Cardiac septum (tissue), 1 donor: ENCODE measurements around the gene ZDHHC1. TPM values are rescaled to one million over a fixed set of nuclear protein-coding genes. Genes with fewer than 3 reads are reported as not detected.

ENCODE experiments used
- total RNA-seq: library from RNA; stranded (reverse); fragmentation: NEBNext Ultra II Directional; extraction: Animal tissue kit (Norgen Biotek cat#: 25700); gene quantifications from one replicate; pipeline ENCODE4 v1.2.1, GENCODE V29; 2021
- donor health status: DM: no; HTN: no; CAD: no.

Gene ZDHHC1
- total RNA-seq, 1 donor from 2014 or later = 4.6 TPM

Other genes starting within 250 kb of the ZDHHC1 start
- gene NOL3, start 245.9 kb downstream of the ZDHHC1 start, total RNA-seq = 86.3 TPM
- 22.2 TPM for gene MATCAP1, start 232.5 kb downstream of the ZDHHC1 start, total RNA-seq
- 2.8 TPM for gene EXOC3L1, start 226.3 kb downstream of the ZDHHC1 start, total RNA-seq
- gene E2F4, start 224.3 kb downstream of the ZDHHC1 start, total RNA-seq = 34.4 TPM
- 0.92 TPM for gene ELMO3, start 217.3 kb downstream of the ZDHHC1 start, total RNA-seq
- gene TMEM208, start 189.3 kb downstream of the ZDHHC1 start, total RNA-seq = 16.3 TPM
- 33.4 TPM for gene FHOD1, start 169.0 kb downstream of the ZDHHC1 start, total RNA-seq
- 1.1 TPM for gene SLC9A5, start 167.5 kb downstream of the ZDHHC1 start, total RNA-seq
- gene PLEKHG4, start 136.9 kb downstream of the ZDHHC1 start, total RNA-seq = 0.70 TPM
- not detected for gene KCTD19, start 89.7 kb downstream of the ZDHHC1 start, total RNA-seq
- not detected for gene LRRC36, start 89.7 kb downstream of the ZDHHC1 start, total RNA-seq
- 9.6 TPM for gene TPPP3, start 23.0 kb downstream of the ZDHHC1 start, total RNA-seq
- 0.27 TPM for gene HSD11B2, start 14.6 kb upstream of the ZDHHC1 start, total RNA-seq
- 58.8 TPM for gene ATP6V0D1, start 64.7 kb upstream of the ZDHHC1 start, total RNA-seq
- not detected for gene AGRP, start 67.1 kb upstream of the ZDHHC1 start, total RNA-seq
- gene RIPOR1, start 112.4 kb upstream of the ZDHHC1 start, total RNA-seq = 102 TPM
- gene CTCF, start 146.0 kb upstream of the ZDHHC1 start, total RNA-seq = 25.6 TPM
- 0.40 TPM for gene CARMIL2, start 228.7 kb upstream of the ZDHHC1 start, total RNA-seq
- gene ACD, start 243.8 kb upstream of the ZDHHC1 start, total RNA-seq = 9.3 TPM
- 3.4 TPM for gene PARD6A, start 244.5 kb upstream of the ZDHHC1 start, total RNA-seq